ENCODE measurements around the gene SLC12A1.

The SLC12A1 gene

GRCh38 chr15:48205981-48206380, at the start of gene SLC12A1:
SLC12A1 (plus strand) TSS chr15:48206302; CDS start chr15:48207720, 1,418 bp downstream.
- no peaks in the 10 kb centered on the region for H3K27me3 ChIP-seq (ENCODE audit: low read depth)
- H3K36me3 ChIP-seq (replicated peaks), result no peaks in the 10 kb centered on the region
- H3K4me3 ChIP-seq, result no peak within 1 kb of the TSS
- in situ Hi-C loops (cut with MboI; ENCODE audit: low sequenced_read_pairs), result no loop called here
- DNase-seq (ENCODE audit: low spot score in 2 of 2), result no peak
- no peaks in the 10 kb centered on the region for H3K9me3 ChIP-seq
- H3K4me1 ChIP-seq, result peaks cover 5% of the 10 kb centered on the region

GRCh38 chr15:48168616-48169015, 37.5 kb upstream of the SLC12A1 start:
- H3K4me3 ChIP-seq, result no peak overlapping the region
- peaks cover 10% of the 10 kb centered on the region for H3K4me1 ChIP-seq
- peaks cover 21% of the 10 kb centered on the region for H3K36me3 ChIP-seq (replicated peaks)
- in situ Hi-C loops (cut with MboI; ENCODE audit: low sequenced_read_pairs), result no loop called here
- DNase-seq (ENCODE audit: low spot score in 2 of 2), result no peak
- no peaks in the 10 kb centered on the region for H3K27me3 ChIP-seq (ENCODE audit: low read depth)
- H3K9me3 ChIP-seq, result 0 out of 2 replicates have a peak, but pooled peaks cover 2% of the 10 kb centered on the region

- Histone ChIP-seq H3K4me1 (peaks cover 10% of the 10 kb centered on the region), H3K9me3 (0 out of 2 replicates have a peak, but pooled peaks cover 2% of the 10 kb centered on the region), H3K36me3 (replicated peaks) (peaks cover 16% of the 10 kb centered on the region), H3K27me3 (ENCODE audit: low read depth) (no peaks in the 10 kb centered on the region), H3K4me3 (no peak overlapping the region)
- in situ Hi-C loops (cut with MboI; ENCODE audit: low sequenced_read_pairs), result no loop called here
- DNase-seq (ENCODE audit: low spot score in 2 of 2), result peak; percentile 24 to 89
Measured at GRCh38 chr15:48170981-48171380, 35.1 kb upstream of the SLC12A1 start.

- Histone ChIP-seq H3K27me3 (ENCODE audit: low read depth) (no peaks in the 10 kb centered on the region), H3K4me1 (peaks cover 25% of the 10 kb centered on the region), H3K4me3 (no peak overlapping the region), H3K36me3 (replicated peaks) (no peaks in the 10 kb centered on the region), H3K9me3 (0 out of 2 replicates have a peak, but pooled peaks cover 2% of the 10 kb centered on the region)
- no peak for DNase-seq (ENCODE audit: low spot score in 2 of 2)
- in situ Hi-C loops (cut with MboI; ENCODE audit: low sequenced_read_pairs), result no loop called here
Measured at GRCh38 chr15:48175126-48175525, 31.0 kb upstream of the SLC12A1 start.

GRCh38 chr15:48176112-48176511, 30.0 kb upstream of the SLC12A1 start:
- in situ Hi-C loops (cut with MboI; ENCODE audit: low sequenced_read_pairs), result no loop called here
- no peak overlapping the region for H3K4me3 ChIP-seq
- no peaks in the 10 kb centered on the region for H3K27me3 ChIP-seq (ENCODE audit: low read depth)
- DNase-seq (ENCODE audit: low spot score in 2 of 2), result no peak
- no peaks in the 10 kb centered on the region for H3K36me3 ChIP-seq (replicated peaks)
- 0 out of 2 replicates have a peak, but pooled peaks cover 2% of the 10 kb centered on the region for H3K9me3 ChIP-seq
- H3K4me1 ChIP-seq, result peaks cover 19% of the 10 kb centered on the region

GRCh38 chr15:48176957-48177356, 29.1 kb upstream of the SLC12A1 start:
- DNase-seq (ENCODE audit: low spot score in 2 of 2), result no peak
- H3K4me3 ChIP-seq, result peak overlapping the region; percentile 53
- no peaks in the 10 kb centered on the region for H3K36me3 ChIP-seq (replicated peaks)
- 0 out of 2 replicates have a peak, but pooled peaks cover 2% of the 10 kb centered on the region for H3K9me3 ChIP-seq
- peaks cover 15% of the 10 kb centered on the region for H3K4me1 ChIP-seq
- no peaks in the 10 kb centered on the region for H3K27me3 ChIP-seq (ENCODE audit: low read depth)
- in situ Hi-C loops (cut with MboI; ENCODE audit: low sequenced_read_pairs), result no loop called here

- Histone ChIP-seq H3K9me3 (0 out of 2 replicates have a peak, but pooled peaks cover 2% of the 10 kb centered on the region), H3K4me1 (peaks cover 15% of the 10 kb centered on the region), H3K27me3 (ENCODE audit: low read depth) (no peaks in the 10 kb centered on the region), H3K36me3 (replicated peaks) (no peaks in the 10 kb centered on the region), H3K4me3 (peak overlapping the region; percentile 53)
- DNase-seq (ENCODE audit: low spot score in 2 of 2), result peak in 1 of 2 experiments; percentile 48
- in situ Hi-C loops (cut with MboI; ENCODE audit: low sequenced_read_pairs), result no loop called here
Measured at GRCh38 chr15:48177383-48177765, 28.7 kb upstream of the SLC12A1 start.

- 0 out of 2 replicates have a peak, but pooled peaks cover 2% of the 10 kb centered on the region for H3K9me3 ChIP-seq
- no peaks in the 10 kb centered on the region for H3K27me3 ChIP-seq (ENCODE audit: low read depth)
- no peaks in the 10 kb centered on the region for H3K36me3 ChIP-seq (replicated peaks)
- DNase-seq (ENCODE audit: low spot score in 2 of 2), result peak; percentile 81 to 92
- peaks cover 15% of the 10 kb centered on the region for H3K4me1 ChIP-seq
- in situ Hi-C loops (cut with MboI; ENCODE audit: low sequenced_read_pairs), result no loop called here
- peak within 1 kb of the TSS; percentile 53 for H3K4me3 ChIP-seq
Measured at GRCh38 chr15:48177766-48178647, 28.1 kb upstream of the SLC12A1 start, which contains the start of gene MYEF2. MYEF2 (minus strand) TSS chr15:48178295; CDS start chr15:48178237, 58 bp downstream.

- Histone ChIP-seq H3K27me3 (ENCODE audit: low read depth) (no peaks in the 10 kb centered on the region), H3K36me3 (replicated peaks) (no peaks in the 10 kb centered on the region), H3K4me3 (peak overlapping the region; percentile 53), H3K9me3 (no peaks in the 10 kb centered on the region), H3K4me1 (peaks cover 15% of the 10 kb centered on the region)
- DNase-seq (ENCODE audit: low spot score in 2 of 2), result peak in 1 of 2 experiments; percentile 86
- in situ Hi-C loops (cut with MboI; ENCODE audit: low sequenced_read_pairs), result no loop called here
Measured at GRCh38 chr15:48178648-48178931, 27.5 kb upstream of the SLC12A1 start.

- H3K4me1 ChIP-seq, result peaks cover 8% of the 10 kb centered on the region
- no peak for DNase-seq (ENCODE audit: low spot score in 2 of 2)
- in situ Hi-C loops (cut with MboI; ENCODE audit: low sequenced_read_pairs), result no loop called here
- no peaks in the 10 kb centered on the region for H3K27me3 ChIP-seq (ENCODE audit: low read depth)
- no peaks in the 10 kb centered on the region for H3K9me3 ChIP-seq
- no peak overlapping the region for H3K4me3 ChIP-seq
- no peaks in the 10 kb centered on the region for H3K36me3 ChIP-seq (replicated peaks)
Measured at GRCh38 chr15:48182749-48183148, 23.4 kb upstream of the SLC12A1 start.

- peaks cover 11% of the 10 kb centered on the region; the same call in 1 of the 2 replicates for H3K27me3 ChIP-seq (ENCODE audit: low read depth)
- no peak for DNase-seq (ENCODE audit: low spot score in 2 of 2)
- in situ Hi-C loops (cut with MboI; ENCODE audit: low sequenced_read_pairs), result no loop called here
Measured at GRCh38 chr15:48185529-48185928, 20.6 kb upstream of the SLC12A1 start.

GRCh38 chr15:48186271-48186670, 19.8 kb upstream of the SLC12A1 start:
- no peak overlapping the region for H3K4me3 ChIP-seq
- DNase-seq (ENCODE audit: low spot score in 2 of 2), result no peak
- H3K4me1 ChIP-seq, result no peaks in the 10 kb centered on the region
- peaks cover 11% of the 10 kb centered on the region; the same call in 1 of the 2 replicates for H3K27me3 ChIP-seq (ENCODE audit: low read depth)
- H3K36me3 ChIP-seq (replicated peaks), result no peaks in the 10 kb centered on the region
- H3K9me3 ChIP-seq, result no peaks in the 10 kb centered on the region
- in situ Hi-C loops (cut with MboI; ENCODE audit: low sequenced_read_pairs), result no loop called here

More at GRCh38 chr15:48185529-48185928, 20.6 kb upstream of the SLC12A1 start:
- H3K9me3 ChIP-seq, result no peaks in the 10 kb centered on the region
- no peaks in the 10 kb centered on the region for H3K4me1 ChIP-seq
- H3K36me3 ChIP-seq (replicated peaks), result no peaks in the 10 kb centered on the region
- H3K4me3 ChIP-seq, result no peak overlapping the region

- peaks cover 20% of the 10 kb centered on the region for H3K27me3 ChIP-seq (ENCODE audit: low read depth)
- H3K9me3 ChIP-seq, result no peaks in the 10 kb centered on the region
- no peak overlapping the region for H3K4me3 ChIP-seq
- in situ Hi-C loops (cut with MboI; ENCODE audit: low sequenced_read_pairs), result no loop called here
- DNase-seq (ENCODE audit: low spot score in 2 of 2), result peak; percentile 59 to 91
- H3K4me1 ChIP-seq, result no peaks in the 10 kb centered on the region
- no peaks in the 10 kb centered on the region for H3K36me3 ChIP-seq (replicated peaks)
Measured at GRCh38 chr15:48190932-48191573, 15.0 kb upstream of the SLC12A1 start.

Data from HAP-1 (cell line).